H1 (cell line): ENCODE measurements around the gene HRH2.

Experiments
- BRCA1 ChIP-seq: IDR thresholded peaks from 2 replicates; pipeline ENCODE4 v1.6.1; 2012; ENCODE audit warnings: low read depth, low read length, improper control_type of control experiment
- CTCF ChIP-seq, 3 experiments: IDR thresholded peaks; 1 replicate in 2 of 3; 2 replicates in 1 of 3; pipeline versions ENCODE4 v1.5.1 to v1.6.1; 2011; ENCODE audit warnings: low read length in 3 of 3, mild to moderate bottlenecking in 3 of 3, inconsistent platforms in 2 of 3, low read depth in 1 of 3, moderate library complexity in 1 of 3; ENCODE audit not compliant: insufficient read depth in 1 of 3; ENCODE audit errors: control extremely low read depth in 1 of 3
- EP300 ChIP-seq, 2 experiments: IDR thresholded peaks; 1 replicate in 1 of 2; 2 replicates in 1 of 2; pipeline ENCODE4 v1.6.1; 2011 to 2012; ENCODE audit warnings: low read depth in 2 of 2, low read length in 2 of 2, mild to moderate bottlenecking in 2 of 2, borderline replicate concordance in 1 of 2, inconsistent platforms in 1 of 2, moderate library complexity in 1 of 2
- POLR2A ChIP-seq, 2 experiments: IDR thresholded peaks; 1 replicate in 1 of 2; 2 replicates in 1 of 2; pipeline ENCODE4 v1.6.1; 2011; ENCODE audit warnings: low read depth in 2 of 2, low read length in 2 of 2, mild to moderate bottlenecking in 2 of 2; ENCODE audit errors: control extremely low read depth in 1 of 2
- YY1 ChIP-seq: IDR thresholded peaks from 2 replicates; pipeline ENCODE4 v1.6.1; 2011; ENCODE audit warnings: low read depth, mild to moderate bottlenecking, low read length

GRCh38 chr5:175664723-175665122 is 6.9 kb downstream of the HRH2 start:
- TF ChIP-seq CTCF (IDR thresholded peaks at IDR 0.05; ENCODE audit: control extremely low read depth in 1 of 3, insufficient read depth in 1 of 3, low read depth in 1 of 3, low read length in 3 of 3) = no peak
- TF ChIP-seq YY1 = no peak
- TF ChIP-seq BRCA1 = no peak
- TF ChIP-seq EP300 (IDR thresholded peaks at IDR 0.05; ENCODE audit: borderline replicate concordance in 1 of 2, low read depth in 2 of 2, low read length in 2 of 2) = no peak
- no peak for TF ChIP-seq POLR2A (IDR thresholded peaks at IDR 0.05; ENCODE audit: control extremely low read depth in 1 of 2, low read depth in 2 of 2, low read length in 2 of 2)
